ENCODE results near the gene ALLC.
A peak's percentile ranks its signal among the peaks of the same experiment; 100 is the strongest.

Gene ALLC

GRCh38 chr2:3644246-3644525 is 13.8 kb upstream of the ALLC start:
- Histone ChIP-seq H3K27ac (ENCODE audit: low read length) (no peak overlapping the region), H3K9ac (ENCODE audit: low read depth, low read length) (no peak overlapping the region), H3K4me1 (ENCODE audit: insufficient read depth, low read length) (no peaks in the 10 kb centered on the region), H3K27me3 (ENCODE audit: insufficient read depth, low read length) (no peaks in the 10 kb centered on the region), H3K4me3 (ENCODE audit: low read length) (no peak overlapping the region), H3K9me3 (ENCODE audit: insufficient read depth, low read depth, low read length) (no peaks in the 10 kb centered on the region), H3K36me3 (ENCODE audit: insufficient read depth, low read depth, low read length) (no peaks in the 10 kb centered on the region)

GRCh38 chr2:3644891-3645605 is 13.0 kb upstream of the ALLC start:
- Histone ChIP-seq H3K27ac (ENCODE audit: low read length) (no peak overlapping the region), H3K27me3 (ENCODE audit: insufficient read depth, low read length) (no peaks in the 10 kb centered on the region), H3K9me3 (ENCODE audit: insufficient read depth, low read depth, low read length) (no peaks in the 10 kb centered on the region), H3K36me3 (ENCODE audit: insufficient read depth, low read depth, low read length) (no peaks in the 10 kb centered on the region), H3K9ac (ENCODE audit: low read depth, low read length) (no peak overlapping the region), H3K4me3 (ENCODE audit: low read length) (no peak overlapping the region), H3K4me1 (ENCODE audit: insufficient read depth, low read length) (no peaks in the 10 kb centered on the region)

- Histone ChIP-seq H3K27me3 (ENCODE audit: insufficient read depth, low read length) (no peaks in the 10 kb centered on the region), H3K9ac (ENCODE audit: low read depth, low read length) (no peak overlapping the region), H3K27ac (ENCODE audit: low read length) (no peak overlapping the region), H3K36me3 (ENCODE audit: insufficient read depth, low read depth, low read length) (no peaks in the 10 kb centered on the region), H3K4me3 (ENCODE audit: low read length) (no peak overlapping the region), H3K4me1 (ENCODE audit: insufficient read depth, low read length) (peaks cover 3% of the 10 kb centered on the region; the same call in 1 of the 2 replicates), H3K9me3 (ENCODE audit: insufficient read depth, low read depth, low read length) (no peaks in the 10 kb centered on the region)
Measured at GRCh38 chr2:3645745-3646389, 12.1 kb upstream of the ALLC start.

- H3K4me1 ChIP-seq (ENCODE audit: insufficient read depth, low read length), result peaks cover 4% of the 10 kb centered on the region; the same call in 1 of the 2 replicates
- H3K36me3 ChIP-seq (ENCODE audit: insufficient read depth, low read depth, low read length), result no peaks in the 10 kb centered on the region
- no peak overlapping the region for H3K9ac ChIP-seq (ENCODE audit: low read depth, low read length)
Measured at GRCh38 chr2:3646446-3646845, 11.6 kb upstream of the ALLC start.

GRCh38 chr2:3647246-3647645 is 10.8 kb upstream of the ALLC start:
- Histone ChIP-seq H3K9me3 (ENCODE audit: insufficient read depth, low read depth, low read length) (no peaks in the 10 kb centered on the region), H3K4me3 (ENCODE audit: low read length) (no peak overlapping the region), H3K36me3 (ENCODE audit: insufficient read depth, low read depth, low read length) (no peaks in the 10 kb centered on the region), H3K4me1 (ENCODE audit: insufficient read depth, low read length) (peaks cover 4% of the 10 kb centered on the region; the same call in 1 of the 2 replicates), H3K27ac (ENCODE audit: low read length) (no peak overlapping the region), H3K27me3 (ENCODE audit: insufficient read depth, low read length) (no peaks in the 10 kb centered on the region), H3K9ac (ENCODE audit: low read depth, low read length) (no peak overlapping the region)

More at GRCh38 chr2:3646446-3646845, 11.6 kb upstream of the ALLC start:
- no peak overlapping the region for H3K27ac ChIP-seq (ENCODE audit: low read length)
- no peaks in the 10 kb centered on the region for H3K9me3 ChIP-seq (ENCODE audit: insufficient read depth, low read depth, low read length)
- no peaks in the 10 kb centered on the region for H3K27me3 ChIP-seq (ENCODE audit: insufficient read depth, low read length)
- no peak overlapping the region for H3K4me3 ChIP-seq (ENCODE audit: low read length)

- no peak overlapping the region for H3K9ac ChIP-seq (ENCODE audit: low read depth, low read length)
- H3K4me3 ChIP-seq (ENCODE audit: low read length), result no peak overlapping the region
- H3K4me1 ChIP-seq (ENCODE audit: insufficient read depth, low read length), result peaks cover 4% of the 10 kb centered on the region; the same call in 1 of the 2 replicates
- no peaks in the 10 kb centered on the region for H3K27me3 ChIP-seq (ENCODE audit: insufficient read depth, low read length)
- no peaks in the 10 kb centered on the region for H3K9me3 ChIP-seq (ENCODE audit: insufficient read depth, low read depth, low read length)
- H3K27ac ChIP-seq (ENCODE audit: low read length), result no peak overlapping the region
- no peaks in the 10 kb centered on the region for H3K36me3 ChIP-seq (ENCODE audit: insufficient read depth, low read depth, low read length)
Measured at GRCh38 chr2:3647831-3648651, 10.0 kb upstream of the ALLC start.

- Histone ChIP-seq H3K9ac (ENCODE audit: low read depth, low read length) (no peak overlapping the region), H3K9me3 (ENCODE audit: insufficient read depth, low read depth, low read length) (no peaks in the 10 kb centered on the region), H3K4me3 (ENCODE audit: low read length) (no peak overlapping the region), H3K36me3 (ENCODE audit: insufficient read depth, low read depth, low read length) (no peaks in the 10 kb centered on the region), H3K4me1 (ENCODE audit: insufficient read depth, low read length) (peaks cover 4% of the 10 kb centered on the region; the same call in 1 of the 2 replicates), H3K27ac (ENCODE audit: low read length) (no peak overlapping the region), H3K27me3 (ENCODE audit: insufficient read depth, low read length) (no peaks in the 10 kb centered on the region)
Measured at GRCh38 chr2:3648652-3649177, 9.3 kb upstream of the ALLC start.

- Histone ChIP-seq H3K4me1 (ENCODE audit: insufficient read depth, low read length) (peaks cover 4% of the 10 kb centered on the region; the same call in 1 of the 2 replicates), H3K27ac (ENCODE audit: low read length) (no peak overlapping the region), H3K9ac (ENCODE audit: low read depth, low read length) (no peak overlapping the region), H3K27me3 (ENCODE audit: insufficient read depth, low read length) (no peaks in the 10 kb centered on the region), H3K9me3 (ENCODE audit: insufficient read depth, low read depth, low read length) (no peaks in the 10 kb centered on the region), H3K4me3 (ENCODE audit: low read length) (no peak overlapping the region), H3K36me3 (ENCODE audit: insufficient read depth, low read depth, low read length) (no peaks in the 10 kb centered on the region)
Measured at GRCh38 chr2:3649581-3649980, 8.4 kb upstream of the ALLC start.

GRCh38 chr2:3650140-3650920 is 7.7 kb upstream of the ALLC start:
- no peaks in the 10 kb centered on the region for H3K27me3 ChIP-seq (ENCODE audit: insufficient read depth, low read length)
- H3K9me3 ChIP-seq (ENCODE audit: insufficient read depth, low read depth, low read length), result no peaks in the 10 kb centered on the region
- H3K36me3 ChIP-seq (ENCODE audit: insufficient read depth, low read depth, low read length), result no peaks in the 10 kb centered on the region
- H3K9ac ChIP-seq (ENCODE audit: low read depth, low read length), result no peak overlapping the region
- H3K4me1 ChIP-seq (ENCODE audit: insufficient read depth, low read length), result peaks cover 4% of the 10 kb centered on the region; the same call in 1 of the 2 replicates
- no peak overlapping the region for H3K27ac ChIP-seq (ENCODE audit: low read length)
- H3K4me3 ChIP-seq (ENCODE audit: low read length), result no peak overlapping the region

GRCh38 chr2:3651691-3652648 is 6.0 kb upstream of the ALLC start:
- Histone ChIP-seq H3K9ac (ENCODE audit: low read depth, low read length) (peak overlapping the region; percentile 89; the same call in 1 of the 2 replicates), H3K4me1 (ENCODE audit: insufficient read depth, low read length) (peaks cover 4% of the 10 kb centered on the region; the same call in 1 of the 2 replicates), H3K27ac (ENCODE audit: low read length) (peak overlapping the region; percentile 77), H3K27me3 (ENCODE audit: insufficient read depth, low read length) (no peaks in the 10 kb centered on the region), H3K4me3 (ENCODE audit: low read length) (peak overlapping the region; percentile 72), H3K36me3 (ENCODE audit: insufficient read depth, low read depth, low read length) (no peaks in the 10 kb centered on the region), H3K9me3 (ENCODE audit: insufficient read depth, low read depth, low read length) (no peaks in the 10 kb centered on the region)

Measured in iPS-20b (cell line).